Measurements from ENCODE around the gene ARPC1B.
"Not testable (repeated sequence)": the region's sequence is repeated elsewhere in the genome, so short reads cannot be mapped to it uniquely, and the experiment has no call there.

ARPC1B gene

DNA sequence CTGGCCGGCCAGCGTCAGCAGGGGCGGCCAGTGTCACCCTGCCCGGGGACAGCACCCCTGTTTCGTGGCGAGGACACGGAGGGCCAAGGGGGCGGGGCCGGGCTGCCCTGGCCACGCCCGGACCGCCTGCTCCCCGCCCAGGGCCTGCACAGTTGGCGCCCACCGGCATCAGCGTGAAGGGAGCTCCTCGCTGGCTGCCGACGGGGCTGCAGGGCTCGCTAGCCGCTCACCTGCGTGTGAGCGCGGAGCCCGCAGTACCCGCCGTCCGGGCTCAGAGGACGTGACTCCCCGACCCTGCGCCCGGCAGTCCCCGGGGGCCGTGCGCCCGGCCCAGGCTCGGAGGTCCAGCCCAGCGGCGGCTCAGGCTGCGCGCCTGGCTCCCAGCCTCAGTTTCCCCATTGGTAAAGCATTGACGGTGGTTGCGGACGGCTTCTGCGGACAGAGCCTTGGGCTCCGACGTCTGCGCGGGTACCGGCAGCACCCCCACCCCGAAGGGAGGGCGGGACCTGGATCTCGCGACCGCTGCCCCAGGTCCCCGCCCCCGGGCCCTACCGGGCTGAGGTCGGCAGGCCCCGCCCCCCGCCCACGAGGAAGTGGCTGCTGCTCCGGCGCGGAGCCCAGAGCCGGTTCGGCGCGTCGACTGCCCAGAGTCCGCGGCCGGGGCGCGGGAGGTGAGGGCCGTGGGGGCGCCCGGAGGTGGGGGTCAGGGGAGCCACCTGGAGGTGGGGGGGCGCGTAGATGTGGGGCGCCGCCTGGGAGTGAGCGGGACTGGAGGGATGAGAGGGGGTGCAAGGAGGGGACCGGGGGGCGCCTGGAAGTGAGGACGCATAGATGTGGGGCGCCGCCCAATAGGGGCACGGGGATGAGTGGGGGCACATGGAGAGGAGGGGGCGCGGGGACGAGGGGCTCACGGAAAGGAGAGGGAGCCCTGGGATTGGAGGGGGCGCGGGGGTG is at the start of gene ARPC1B:
Gene ARPC1B, plus strand, starts transcription at position 620 of the 954 bp plus-strand sequence. CDS start 10,985 bp downstream, outside the sequence.
- peak; percentile 70 to 83 for DNase-seq (ENCODE audit: low read depth in 1 of 2, low spot score in 1 of 2)

- no peak for DNase-seq (ENCODE audit: low read depth in 1 of 2, low spot score in 1 of 2)
Measured at GRCh38 chr7:99325001-99325493, 49.5 kb upstream of the ARPC1B start.

DNA sequence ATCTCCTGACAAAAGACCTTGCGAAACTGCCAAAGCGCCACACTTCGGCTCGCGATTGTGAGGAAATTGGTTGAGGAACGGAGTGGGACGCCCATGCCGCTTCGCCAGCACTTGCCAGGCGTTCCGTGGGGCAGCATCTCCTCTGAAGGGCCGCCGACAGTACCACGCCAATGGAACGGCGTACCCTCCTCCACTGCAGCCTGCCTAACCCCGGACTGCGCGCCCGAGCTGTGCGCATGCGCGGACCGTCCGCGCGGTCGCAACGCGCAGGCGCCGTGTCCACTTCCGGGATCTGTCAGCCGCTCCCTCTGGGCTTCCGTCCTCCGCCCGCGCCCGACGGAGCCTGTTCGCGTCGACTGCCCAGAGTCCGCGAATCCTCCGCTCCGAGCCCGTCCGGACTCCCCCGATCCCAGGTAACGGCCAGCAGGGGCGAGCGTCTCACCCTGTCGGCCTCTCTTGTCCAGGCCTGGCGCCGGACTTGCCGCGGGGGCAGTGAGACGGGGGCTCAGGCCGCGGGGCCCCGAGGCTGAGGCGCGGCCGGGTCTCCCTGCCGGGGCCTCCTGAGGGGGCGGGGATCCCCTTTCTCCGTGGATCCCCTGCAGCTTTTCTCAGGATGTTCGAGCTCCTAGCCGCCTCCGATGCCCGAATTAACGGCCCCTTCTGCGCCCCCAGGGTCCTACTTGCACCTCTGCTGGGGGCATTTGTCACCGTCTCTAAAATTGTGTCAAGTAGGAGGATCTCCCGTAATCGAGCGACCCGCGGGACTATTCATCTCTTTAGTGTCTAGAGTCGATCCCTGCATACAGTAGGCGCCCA is 48.7 kb upstream of the ARPC1B start, which contains the start of gene ARPC1A:
Gene ARPC1A, plus strand, starts transcription at position 307 of the 816 bp plus-strand sequence. CDS start 7,456 bp downstream, outside the sequence.
- peak; percentile 88 to 92 for DNase-seq (ENCODE audit: low read depth in 1 of 2, low spot score in 1 of 2)

DNA sequence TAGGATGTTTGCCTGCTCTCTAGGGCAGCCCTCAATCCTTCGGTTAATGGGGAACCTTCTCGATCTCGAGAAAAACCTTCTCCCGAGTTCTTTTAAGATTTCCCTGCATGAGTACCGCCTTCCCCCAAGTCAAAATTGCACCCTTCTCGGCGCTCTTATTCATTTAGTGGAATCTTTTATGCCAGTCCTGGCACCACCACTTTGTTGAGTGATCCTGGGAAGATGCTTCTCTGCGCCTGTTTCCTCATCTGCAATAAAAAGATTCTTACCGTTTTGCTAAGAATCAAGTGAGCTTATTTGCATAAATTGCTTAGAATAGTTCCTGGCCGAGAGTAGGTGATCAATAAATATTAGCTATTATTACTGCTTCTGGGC is 48.1 kb upstream of the ARPC1B start:
- DNase-seq (ENCODE audit: low read depth in 1 of 2, low spot score in 1 of 2): no peak

DNA sequence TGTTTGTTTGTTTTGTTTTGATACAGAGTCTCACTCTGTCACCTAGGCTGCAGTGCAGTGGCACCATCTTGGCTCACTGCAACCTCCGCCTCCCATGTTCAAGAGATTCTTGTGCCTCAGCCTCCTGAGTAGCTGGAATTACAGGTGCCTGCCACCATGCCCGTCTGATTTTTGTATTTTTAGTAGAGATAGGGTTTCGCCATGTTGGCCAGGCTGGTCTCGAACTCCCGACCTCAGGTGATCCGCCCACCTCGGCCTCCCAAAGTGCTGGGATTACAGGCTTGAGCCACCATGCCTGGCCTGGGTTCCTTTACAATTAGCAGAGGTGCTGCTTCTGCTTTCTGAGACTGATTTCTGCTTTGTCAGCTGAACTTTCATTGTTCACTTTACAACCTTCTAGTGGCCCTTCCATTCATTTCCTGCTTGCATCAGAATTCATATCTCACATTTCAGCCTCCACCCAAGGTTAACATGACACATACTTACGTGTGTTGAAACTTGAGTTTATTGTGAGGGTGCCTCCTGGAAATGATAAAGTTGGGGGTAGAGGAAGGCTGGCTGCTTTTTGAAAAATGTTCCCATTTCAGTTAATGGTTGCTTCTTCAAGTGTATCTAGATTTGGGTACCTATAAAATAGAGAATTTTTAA is 44.1 kb upstream of the ARPC1B start:
- DNase-seq (ENCODE audit: low read depth in 1 of 2, low spot score in 1 of 2): not testable (repeated sequence)

GRCh38 chr7:99331002-99331401 is 43.5 kb upstream of the ARPC1B start:
- DNase-seq (ENCODE audit: low read depth in 1 of 2, low spot score in 1 of 2): no peak

DNA sequence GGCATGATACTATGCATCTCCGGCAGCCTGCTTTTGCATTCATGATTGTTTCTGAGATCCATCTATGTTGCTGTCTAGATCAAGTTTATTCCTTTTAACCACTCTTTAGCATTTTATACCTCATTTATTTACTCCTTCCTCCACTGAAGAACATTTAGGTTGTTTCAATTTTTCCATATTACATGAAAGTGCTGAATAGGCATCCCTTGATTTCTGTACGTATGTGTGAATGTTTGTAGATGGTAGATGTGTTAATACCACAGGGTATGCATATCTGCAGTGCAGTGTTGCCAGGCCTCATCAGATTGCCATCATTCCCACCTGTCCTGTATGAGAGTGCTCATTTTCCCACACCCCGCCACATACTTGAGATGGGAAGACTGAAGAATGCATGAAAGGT is 34.9 kb upstream of the ARPC1B start:
- DNase-seq (ENCODE audit: low read depth in 1 of 2, low spot score in 1 of 2): no peak

- DNase-seq (ENCODE audit: low read depth in 1 of 2, low spot score in 1 of 2): no peak
Measured at GRCh38 chr7:99340659-99341058, 33.9 kb upstream of the ARPC1B start.

DNA sequence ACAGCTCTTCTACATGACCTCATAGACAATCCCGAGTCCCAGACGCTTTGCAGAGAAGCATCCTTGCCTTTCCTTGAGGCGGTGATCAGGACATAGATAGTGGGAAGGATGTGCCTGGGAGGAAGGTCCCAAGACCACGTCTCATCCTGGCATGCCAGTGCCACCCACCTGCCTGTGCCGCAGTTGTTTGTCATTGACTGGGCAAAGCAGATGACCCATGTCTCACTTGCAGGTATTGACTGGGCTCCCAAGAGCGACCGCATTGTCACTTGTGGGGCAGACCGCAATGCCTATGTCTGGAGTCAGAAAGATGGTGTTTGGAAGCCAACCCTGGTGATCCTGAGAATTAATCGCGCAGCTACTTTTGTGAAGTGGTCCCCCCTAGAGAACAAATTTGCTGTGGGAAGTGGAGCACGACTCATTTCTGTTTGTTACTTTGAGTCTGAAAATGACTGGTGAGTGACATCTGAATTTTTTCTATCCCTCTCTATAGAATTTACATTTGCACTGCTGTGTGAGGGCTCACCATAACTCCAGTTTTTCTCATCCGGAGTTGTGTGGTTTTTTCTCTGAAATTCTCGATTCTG is 30.4 kb upstream of the ARPC1B start:
- DNase-seq (ENCODE audit: low read depth in 1 of 2, low spot score in 1 of 2): no peak

DNA sequence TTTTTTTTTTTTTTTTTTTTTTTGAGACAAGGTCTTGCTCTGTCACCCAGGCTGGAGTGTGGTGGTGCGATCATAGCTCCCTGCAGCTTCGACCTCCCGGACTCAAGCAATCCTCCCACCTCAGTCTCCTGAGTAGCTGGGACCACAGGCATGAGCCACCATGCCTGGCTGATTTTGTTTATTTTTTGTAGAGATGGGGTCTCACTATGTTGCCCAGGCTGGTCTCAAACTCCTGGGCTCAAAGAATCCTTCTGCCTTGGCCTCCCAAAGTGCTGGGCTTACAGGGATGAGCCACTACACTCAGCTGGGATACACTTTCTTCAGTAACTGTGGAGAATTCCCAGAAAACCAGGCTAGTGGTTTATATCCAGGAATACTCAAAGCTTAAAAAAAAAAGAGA is 23.9 kb upstream of the ARPC1B start:
- DNase-seq (ENCODE audit: low read depth in 1 of 2, low spot score in 1 of 2): not testable (repeated sequence)

- DNase-seq (ENCODE audit: low read depth in 1 of 2, low spot score in 1 of 2): no peak
Measured at GRCh38 chr7:99352247-99352646, 22.3 kb upstream of the ARPC1B start.

GRCh38 chr7:99355098-99355497 is 19.4 kb upstream of the ARPC1B start:
- DNase-seq (ENCODE audit: low read depth in 1 of 2, low spot score in 1 of 2): no peak

DNA sequence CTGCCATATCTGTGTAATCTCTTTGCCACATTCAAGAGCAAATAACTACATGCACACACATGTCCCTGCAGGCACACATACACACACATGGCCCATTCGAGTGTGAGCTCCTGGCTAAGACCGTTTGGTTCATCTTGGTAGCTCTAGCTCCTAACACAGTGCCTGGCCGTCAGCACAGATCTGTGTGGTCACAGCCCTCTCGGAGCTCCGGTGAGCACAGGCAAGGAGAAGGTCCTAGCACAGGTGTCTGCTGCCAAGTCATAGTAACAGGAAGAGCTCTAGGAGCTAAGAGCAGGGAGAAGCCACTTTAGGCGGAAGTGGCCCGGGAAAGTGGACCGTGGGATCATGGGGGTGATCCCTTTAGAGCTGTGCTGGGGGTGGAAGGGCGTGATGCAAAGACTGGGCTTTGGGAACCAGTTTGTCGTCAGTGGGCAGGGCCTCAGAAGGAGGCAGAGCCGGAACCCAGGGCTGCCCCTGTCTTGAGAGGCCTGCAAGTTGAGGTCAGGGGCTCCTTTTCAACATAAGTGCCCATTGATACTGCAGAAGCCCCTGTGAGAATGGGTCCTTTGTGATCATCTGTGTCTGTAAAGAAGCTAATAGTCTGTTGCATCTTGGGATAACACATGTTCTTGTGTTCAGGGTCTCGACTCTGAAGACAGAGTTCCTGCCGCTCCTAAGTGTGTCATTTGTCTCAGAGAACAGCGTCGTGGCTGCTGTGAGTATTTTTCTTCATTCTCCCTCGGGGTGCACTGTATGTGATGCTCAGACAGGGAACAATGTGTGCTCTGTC is 16.6 kb upstream of the ARPC1B start:
- no peak for DNase-seq (ENCODE audit: low read depth in 1 of 2, low spot score in 1 of 2)

- DNase-seq (ENCODE audit: low read depth in 1 of 2, low spot score in 1 of 2): not testable (repeated sequence)
Measured at GRCh38 chr7:99358521-99358920, 16.0 kb upstream of the ARPC1B start.

- no peak for DNase-seq (ENCODE audit: low read depth in 1 of 2, low spot score in 1 of 2)
Measured at GRCh38 chr7:99359465-99360154, 14.9 kb upstream of the ARPC1B start.

DNA sequence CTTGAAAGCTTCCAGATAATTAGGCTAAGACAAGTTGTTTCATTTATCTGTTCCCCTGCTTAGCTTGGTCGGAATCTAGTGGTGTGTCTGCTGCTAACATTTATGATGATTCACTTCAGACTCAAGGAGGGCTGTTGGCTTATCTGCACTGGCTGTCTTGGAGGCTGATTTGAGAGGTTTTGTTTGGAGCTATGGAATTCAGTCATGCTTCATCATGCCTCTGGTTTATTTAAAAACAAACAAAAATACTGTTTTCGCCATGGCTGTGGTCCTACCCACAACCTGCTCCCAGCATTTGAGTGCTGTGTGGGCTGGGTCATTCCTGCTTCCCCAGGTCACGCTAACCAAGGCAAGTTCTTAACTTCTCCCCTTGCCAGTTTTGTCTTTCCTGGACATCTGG is 11.7 kb upstream of the ARPC1B start:
- no peak for DNase-seq (ENCODE audit: low read depth in 1 of 2, low spot score in 1 of 2)

DNA sequence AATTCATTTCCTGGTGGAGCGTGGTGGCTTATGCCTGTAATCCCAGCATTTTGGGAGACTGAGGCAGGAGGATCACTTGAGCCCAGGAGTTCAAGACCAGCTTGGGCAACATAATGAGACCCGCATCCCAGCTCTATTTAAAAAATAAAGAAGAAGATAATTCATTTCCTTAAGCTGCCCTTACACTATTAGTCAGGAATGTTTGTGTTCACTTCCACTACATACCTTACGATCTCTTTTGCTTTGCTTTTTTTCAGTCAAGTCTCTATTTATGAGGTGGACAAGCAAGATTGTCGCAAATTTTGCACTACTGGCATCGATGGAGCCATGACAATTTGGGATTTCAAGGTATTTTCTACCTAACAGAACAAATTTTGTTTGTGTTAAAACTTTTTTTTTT is 11.2 kb upstream of the ARPC1B start:
- no peak for DNase-seq (ENCODE audit: low read depth in 1 of 2, low spot score in 1 of 2)

- peak; percentile 55 for DNase-seq (ENCODE audit: low read depth in 1 of 2, low spot score in 1 of 2)
Measured at GRCh38 chr7:99365318-99366141, 9.0 kb upstream of the ARPC1B start.

DNA sequence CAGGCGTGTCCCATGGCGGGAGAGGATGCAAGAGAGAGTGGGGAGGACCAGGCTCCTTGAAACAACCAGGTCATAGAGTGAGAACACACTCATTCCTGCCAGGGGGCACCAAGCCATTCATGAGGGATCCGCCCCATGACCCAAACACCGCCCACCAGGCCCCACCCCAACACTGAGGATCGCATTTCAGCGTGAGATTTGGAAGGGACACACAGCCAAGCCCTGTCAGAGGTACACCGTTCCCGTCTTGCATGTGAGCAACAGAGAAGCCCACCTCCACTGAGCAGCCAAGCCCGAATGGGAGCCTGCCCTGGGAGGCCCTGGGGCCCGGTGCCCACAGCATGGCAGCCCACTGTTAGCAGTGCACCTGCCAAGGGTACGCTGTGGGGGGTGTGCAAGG is 7.9 kb upstream of the ARPC1B start:
- DNase-seq (ENCODE audit: low read depth in 1 of 2, low spot score in 1 of 2): no peak

All from stimulated activated CD4-positive, alpha-beta T cell treated with anti-CD3 and anti-CD28 coated beads, Interleukin-15, amount 100 ng/mL, for 1 hour (primary cell).